ENCODE data around the gene DAPK2. TPM values are rescaled to one million over a fixed set of nuclear protein-coding genes. Genes with fewer than 3 reads are reported as not detected.
"Not testable (repeated sequence)": the region's sequence is repeated elsewhere in the genome, so short reads cannot be mapped to it uniquely, and the experiment has no call there.

Gene DAPK2
- total RNA-seq, 2 experiments from 2014 or later: 3.2 to 3.7 TPM

DNA sequence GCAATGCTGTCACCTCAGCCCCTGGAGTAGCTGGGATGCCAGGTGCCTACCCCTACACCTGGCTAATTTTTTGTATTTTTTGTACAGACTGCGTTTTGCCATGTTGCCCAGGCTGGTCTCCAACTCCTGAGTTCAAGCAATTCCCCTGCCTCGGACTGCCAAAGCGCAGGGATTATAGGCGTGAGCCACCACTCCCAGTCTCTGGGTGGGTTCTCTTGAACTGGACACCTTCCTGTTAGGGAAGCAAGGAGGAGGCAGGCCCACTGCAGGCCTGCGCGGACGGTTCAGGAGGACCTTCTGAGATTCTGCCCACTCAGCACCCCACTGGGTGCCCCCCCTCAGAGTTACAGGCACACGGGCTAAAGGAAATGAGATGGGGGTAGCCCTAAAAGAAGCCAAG lies 138.8 kb downstream of the DAPK2 start:
- no peak overlapping the region for H3K27ac Mint-ChIP-seq
- ChIA-PET CTCF (no interaction called here), POLR2A (interaction anchor here (1.7 kb wide), 1 partner anchor 74 kb away, joined by 4 read pairs; the partner anchor contains the start of gene HERC1)
- H3K9me3 Mint-ChIP-seq: no peaks in the 10 kb centered on the region
- DNase-seq: no peak
- H3K27me3 Mint-ChIP-seq: no peaks in the 10 kb centered on the region
- no peak overlapping the region for H3K4me3 Mint-ChIP-seq
- H3K36me3 Mint-ChIP-seq (ENCODE audit: low read depth): no peaks in the 10 kb centered on the region
- peaks cover 23% of the 10 kb centered on the region for H3K4me1 Mint-ChIP-seq

DNA sequence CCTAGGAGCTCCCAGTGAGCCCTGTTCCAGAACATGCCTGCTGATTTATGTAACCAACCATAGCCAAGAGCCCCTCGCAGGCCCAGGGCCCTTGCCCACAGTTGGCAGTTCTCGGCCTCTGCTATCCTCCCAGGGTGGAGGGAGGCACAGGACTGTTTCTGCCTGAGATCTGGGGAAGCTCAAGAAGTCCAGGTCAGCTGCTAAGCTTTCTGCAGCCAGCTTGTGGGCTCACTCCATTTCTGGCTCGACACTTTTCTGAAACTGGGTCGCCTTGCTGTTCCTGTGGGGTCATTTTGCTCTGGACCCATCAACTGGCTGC lies 140.1 kb downstream of the DAPK2 start:
- Mint-ChIP-seq H3K4me1 (peaks cover 23% of the 10 kb centered on the region), H3K27me3 (no peaks in the 10 kb centered on the region), H3K4me3 (no peak overlapping the region), H3K9me3 (no peaks in the 10 kb centered on the region), H3K27ac (peak overlapping the region; percentile 78), H3K36me3 (ENCODE audit: low read depth) (no peaks in the 10 kb centered on the region)
- CTCF ChIA-PET: interaction anchor here (1.5 to 1.8 kb wide), 2 partner anchors 104 to 140 kb away, joined by 6 read pairs; no protein-coding TSS in a partner anchor
- POLR2A ChIA-PET: interaction anchor here (0.7 to 1.0 kb wide), 4 partner anchors 9 to 103 kb away, joined by 3 read pairs; no protein-coding TSS in a partner anchor
- no peak for DNase-seq

DNA sequence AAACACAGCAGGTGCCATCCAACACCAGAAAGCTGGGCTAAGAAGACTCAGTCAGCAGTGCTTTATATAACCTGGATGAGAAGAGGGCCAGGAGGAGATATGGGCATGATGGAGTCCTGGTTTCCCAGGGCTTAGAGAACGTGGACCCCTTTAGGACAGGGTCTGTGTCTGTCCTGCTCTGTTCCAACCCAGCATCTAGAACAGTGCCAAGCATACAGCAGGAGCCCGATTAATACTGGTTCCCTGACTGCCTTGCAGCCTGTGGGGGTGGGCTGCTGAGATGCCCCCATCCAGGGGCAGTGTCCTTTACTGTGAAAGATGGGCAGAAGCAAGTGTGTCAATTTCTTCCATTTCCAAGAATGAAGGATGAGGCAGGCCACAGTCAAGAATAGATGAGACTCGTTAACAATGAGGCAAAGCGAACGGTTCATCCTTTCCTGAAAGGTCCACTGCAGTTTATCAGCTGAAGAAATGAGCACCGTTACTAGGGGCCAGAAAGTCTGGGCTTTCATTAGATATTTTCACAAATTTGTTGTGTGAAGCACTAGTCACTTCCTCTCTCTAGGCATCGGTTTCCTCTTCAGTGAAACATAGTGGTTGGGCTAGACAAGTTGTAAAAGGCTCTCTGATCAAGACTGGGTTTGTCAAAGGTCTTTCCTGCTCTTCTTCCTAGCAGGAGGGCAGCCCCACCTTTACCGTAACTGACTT lies 140.6 kb downstream of the DAPK2 start:
- ChIA-PET POLR2A (interaction anchor here (0.7 to 1.0 kb wide), 3 partner anchors 8 to 104 kb away, joined by 3 read pairs; no protein-coding TSS in a partner anchor), CTCF (interaction anchor here (0.6 to 1.8 kb wide), 3 partner anchors 14 to 141 kb away, joined by 3 to 6 read pairs (median 6); no protein-coding TSS in a partner anchor)
- Mint-ChIP-seq H3K4me1 (peaks cover 23% of the 10 kb centered on the region), H3K27me3 (no peaks in the 10 kb centered on the region), H3K9me3 (no peaks in the 10 kb centered on the region), H3K4me3 (no peak overlapping the region), H3K36me3 (ENCODE audit: low read depth) (no peaks in the 10 kb centered on the region), H3K27ac (peak overlapping the region; percentile 78)
- no peak for DNase-seq

DNA sequence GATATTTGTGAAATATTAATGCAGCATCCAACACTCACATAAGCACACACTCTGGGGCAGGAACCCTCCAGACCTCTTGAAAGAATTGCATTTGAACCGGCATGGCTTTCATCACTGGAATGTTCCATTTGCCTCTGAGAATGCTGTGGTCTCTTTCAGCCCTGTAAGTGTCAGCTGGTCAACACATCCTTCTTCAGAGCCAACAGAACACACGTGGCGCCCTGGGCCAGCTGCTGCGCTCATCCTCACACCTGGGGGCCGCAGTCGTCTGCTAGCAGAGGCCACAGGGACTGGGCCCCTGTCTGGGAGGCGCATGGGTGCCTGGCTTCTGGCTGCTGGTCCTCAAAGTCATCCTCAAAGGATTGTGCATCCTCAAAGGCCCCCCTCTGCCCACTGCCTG lies 141.2 kb downstream of the DAPK2 start:
- H3K27ac Mint-ChIP-seq: no peak overlapping the region
- DNase-seq: no peak
- H3K4me3 Mint-ChIP-seq: no peak overlapping the region
- peaks cover 26% of the 10 kb centered on the region for H3K4me1 Mint-ChIP-seq
- no peaks in the 10 kb centered on the region for H3K9me3 Mint-ChIP-seq
- no peaks in the 10 kb centered on the region for H3K27me3 Mint-ChIP-seq
- ChIA-PET CTCF (interaction anchor here (0.6 to 1.8 kb wide), 4 partner anchors 14 to 152 kb away, joined by 3 to 6 read pairs (median 4); no protein-coding TSS in a partner anchor), POLR2A (interaction anchor here (0.9 to 1.0 kb wide), 2 partner anchors 8 to 106 kb away, joined by 3 read pairs; no protein-coding TSS in a partner anchor)
- H3K36me3 Mint-ChIP-seq (ENCODE audit: low read depth): no peaks in the 10 kb centered on the region

DNA sequence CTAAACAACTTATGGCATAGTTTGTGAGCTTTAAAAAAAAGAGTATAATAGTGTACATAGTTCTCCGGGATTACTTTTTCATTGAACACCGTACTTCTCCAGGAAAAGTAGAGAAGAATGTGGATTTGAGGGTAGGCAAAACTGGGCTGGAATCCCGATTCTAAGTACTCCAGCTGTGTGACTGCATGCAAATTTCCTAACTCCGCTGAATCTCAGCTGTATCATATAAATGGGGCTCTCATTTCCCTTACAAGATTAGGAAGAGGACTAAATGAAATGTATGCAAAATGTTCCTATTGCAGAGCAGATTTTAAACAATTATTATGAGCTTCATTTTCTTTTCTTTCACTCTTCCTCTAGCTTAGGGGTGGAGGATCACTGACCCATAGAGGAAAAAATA lies 142.2 kb downstream of the DAPK2 start:
- Mint-ChIP-seq H3K27ac (no peak overlapping the region), H3K36me3 (ENCODE audit: low read depth) (no peaks in the 10 kb centered on the region), H3K4me1 (peaks cover 32% of the 10 kb centered on the region), H3K4me3 (no peak overlapping the region), H3K9me3 (no peaks in the 10 kb centered on the region), H3K27me3 (no peaks in the 10 kb centered on the region)
- ChIA-PET POLR2A (interaction anchor here (0.9 kb wide), 1 partner anchor 107 kb away, joined by 3 read pairs; no protein-coding TSS in a partner anchor), CTCF (interaction anchor here (0.8 to 1.7 kb wide), 4 partner anchors 12 to 151 kb away, joined by 3 to 5 read pairs (median 3); no protein-coding TSS in a partner anchor)
- DNase-seq: no peak

DNA sequence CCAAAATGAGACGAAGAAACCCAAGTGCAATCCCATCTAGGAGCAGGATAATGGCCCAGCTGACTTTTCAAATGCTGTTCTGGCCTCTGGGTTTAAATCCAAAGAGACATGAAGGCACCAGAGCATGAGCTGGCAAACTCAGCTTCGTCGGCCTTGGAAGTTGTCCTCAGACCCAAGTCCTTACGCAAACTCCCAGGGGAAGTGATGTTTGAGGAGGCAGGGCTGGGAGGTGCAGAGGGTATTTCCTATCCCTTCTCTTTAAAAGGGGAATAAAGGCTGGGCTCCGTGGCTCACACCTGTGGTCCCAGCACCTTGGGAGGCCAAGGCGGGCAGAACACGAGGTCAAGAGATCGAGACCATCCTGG lies 143.6 kb downstream of the DAPK2 start:
- Mint-ChIP-seq H3K36me3 (ENCODE audit: low read depth) (no peaks in the 10 kb centered on the region), H3K4me3 (no peak overlapping the region), H3K4me1 (peaks cover 39% of the 10 kb centered on the region), H3K27ac (no peak overlapping the region), H3K9me3 (no peaks in the 10 kb centered on the region), H3K27me3 (peaks cover 2% of the 10 kb centered on the region)
- DNase-seq: no peak
- ChIA-PET CTCF (interaction anchor here (1.2 kb wide), 1 partner anchor 13 kb away, joined by 3 read pairs; no protein-coding TSS in a partner anchor), POLR2A (no interaction called here)

DNA sequence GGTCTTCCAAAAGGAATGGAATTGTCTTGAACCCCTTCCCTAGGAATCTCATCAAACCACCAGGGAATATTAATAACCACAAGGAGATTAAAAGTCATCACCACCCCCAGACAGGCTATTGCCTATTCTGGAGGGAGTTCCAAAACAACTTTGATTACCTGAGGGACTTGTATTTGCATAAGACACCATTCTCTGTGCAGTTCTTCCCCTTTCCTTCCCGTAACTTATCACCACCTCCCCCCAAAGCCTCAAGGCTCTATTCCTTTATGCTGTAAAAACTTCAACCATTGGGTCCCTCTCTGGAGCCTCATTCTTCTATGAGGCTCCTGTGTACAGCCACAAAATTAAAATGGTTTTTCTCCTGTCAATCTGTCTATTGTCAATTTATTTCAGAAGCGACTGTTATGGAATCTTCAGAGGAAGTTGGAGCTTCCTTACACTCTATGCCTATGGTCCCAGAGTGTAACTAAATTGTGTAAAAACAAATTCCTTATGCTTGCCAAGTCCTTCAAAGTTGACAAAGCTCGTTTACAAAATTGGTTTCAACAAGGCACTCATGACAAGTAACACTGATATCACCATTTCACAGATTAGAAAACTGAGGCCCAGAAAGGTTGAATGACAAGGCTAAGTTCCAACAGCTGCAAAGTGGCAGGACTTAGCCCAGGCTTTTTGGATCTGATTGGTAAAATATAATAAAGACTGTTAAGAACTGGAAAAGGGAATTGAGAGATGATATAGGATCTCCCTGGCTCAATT lies 144.2 kb downstream of the DAPK2 start:
- Mint-ChIP-seq H3K9me3 (no peaks in the 10 kb centered on the region), H3K27ac (no peak overlapping the region), H3K27me3 (peaks cover 2% of the 10 kb centered on the region), H3K4me3 (no peak overlapping the region), H3K4me1 (peaks cover 44% of the 10 kb centered on the region), H3K36me3 (ENCODE audit: low read depth) (no peaks in the 10 kb centered on the region)
- DNase-seq: no peak
- POLR2A ChIA-PET: no interaction called here
- CTCF ChIA-PET: interaction anchor here (1.2 kb wide), 1 partner anchor 12 kb away, joined by 3 read pairs; no protein-coding TSS in a partner anchor

DNA sequence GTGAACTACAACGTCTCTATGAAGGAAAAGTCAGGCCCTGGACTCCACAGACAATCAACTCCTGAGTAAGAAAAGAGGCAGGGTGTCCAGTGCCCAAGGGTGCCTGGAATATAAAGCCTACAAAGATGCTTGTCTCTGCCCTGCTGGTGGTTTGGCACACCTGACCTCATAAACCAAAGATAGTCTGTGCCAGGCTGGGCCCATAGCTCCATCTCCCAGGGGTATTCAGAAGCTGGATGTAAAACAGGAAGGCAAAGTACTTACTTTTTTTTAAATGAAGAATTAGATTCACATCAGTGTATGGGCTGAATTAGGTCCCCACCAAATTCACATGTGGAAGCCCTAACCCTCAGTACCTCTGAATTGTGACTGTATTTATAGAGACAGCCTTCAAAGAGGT lies 146.0 kb downstream of the DAPK2 start:
- POLR2A ChIA-PET: no interaction called here
- H3K27ac Mint-ChIP-seq: no peak overlapping the region
- no peaks in the 10 kb centered on the region for H3K36me3 Mint-ChIP-seq (ENCODE audit: low read depth)
- H3K4me1 Mint-ChIP-seq: peaks cover 44% of the 10 kb centered on the region
- H3K4me3 Mint-ChIP-seq: no peak overlapping the region
- CTCF ChIA-PET: interaction anchor here (1.0 to 1.3 kb wide), 3 partner anchors 9 to 278 kb away, joined by 3 to 4 read pairs (median 3); no protein-coding TSS in a partner anchor
- peaks cover 2% of the 10 kb centered on the region for H3K27me3 Mint-ChIP-seq
- no peak for DNase-seq
- H3K9me3 Mint-ChIP-seq: no peaks in the 10 kb centered on the region

DNA sequence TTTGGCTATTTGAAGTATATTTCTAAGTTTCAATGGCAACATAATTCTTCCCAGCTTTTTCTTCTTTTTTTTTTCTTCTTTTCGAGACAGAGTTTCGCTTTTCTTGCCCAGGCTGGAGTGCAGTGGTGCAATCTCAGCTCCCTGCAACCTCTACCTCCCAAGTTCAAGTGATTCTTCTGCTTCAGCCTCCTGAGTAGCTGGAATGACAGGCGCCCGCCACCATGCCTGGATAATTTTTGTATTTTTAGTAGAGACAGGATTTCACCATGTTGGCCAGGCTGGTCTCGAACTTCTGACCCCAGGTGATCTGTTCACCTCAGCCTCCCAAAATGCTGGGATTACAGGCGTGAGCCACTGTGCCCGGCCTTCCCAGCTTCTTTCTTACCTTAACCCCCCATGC lies 146.7 kb downstream of the DAPK2 start:
- H3K4me3 Mint-ChIP-seq; H3K9me3 Mint-ChIP-seq; H3K27ac Mint-ChIP-seq; POLR2A ChIA-PET; DNase-seq; H3K36me3 Mint-ChIP-seq (ENCODE audit: low read depth); H3K27me3 Mint-ChIP-seq: not testable (repeated sequence)
- peaks cover 47% of the 10 kb centered on the region for H3K4me1 Mint-ChIP-seq
- CTCF ChIA-PET: interaction anchor here (1.0 to 1.3 kb wide), 4 partner anchors 10 to 278 kb away, joined by 3 to 4 read pairs (median 3); no protein-coding TSS in a partner anchor

DNA sequence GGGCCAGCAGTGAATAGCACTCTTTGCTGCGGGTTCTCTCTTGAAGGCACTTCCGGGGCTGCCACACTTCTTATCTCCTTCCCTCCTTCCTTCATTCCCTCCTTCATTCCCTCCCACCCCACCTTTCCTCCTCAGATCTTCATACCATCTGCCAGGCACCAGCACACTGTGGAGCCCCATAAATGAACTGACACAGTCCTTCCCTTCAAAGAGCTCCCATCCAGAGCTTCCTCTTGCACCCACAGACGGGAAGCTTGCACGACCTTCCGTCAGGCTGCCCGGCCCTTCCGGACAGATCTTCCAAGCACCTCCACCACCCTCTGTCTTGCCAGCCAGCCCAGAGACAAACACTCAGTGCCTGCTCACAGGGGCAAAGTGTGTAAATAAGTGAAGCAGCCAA lies 147.1 kb downstream of the DAPK2 start:
- Mint-ChIP-seq H3K9me3 (no peaks in the 10 kb centered on the region), H3K27ac (no peak overlapping the region), H3K4me1 (peaks cover 47% of the 10 kb centered on the region), H3K4me3 (no peak overlapping the region), H3K27me3 (peaks cover 2% of the 10 kb centered on the region), H3K36me3 (ENCODE audit: low read depth) (no peaks in the 10 kb centered on the region)
- no peak for DNase-seq
- ChIA-PET POLR2A (no interaction called here), CTCF (interaction anchor here (1.0 to 1.3 kb wide), 3 partner anchors 10 to 66 kb away, joined by 3 read pairs; no protein-coding TSS in a partner anchor)

DNA sequence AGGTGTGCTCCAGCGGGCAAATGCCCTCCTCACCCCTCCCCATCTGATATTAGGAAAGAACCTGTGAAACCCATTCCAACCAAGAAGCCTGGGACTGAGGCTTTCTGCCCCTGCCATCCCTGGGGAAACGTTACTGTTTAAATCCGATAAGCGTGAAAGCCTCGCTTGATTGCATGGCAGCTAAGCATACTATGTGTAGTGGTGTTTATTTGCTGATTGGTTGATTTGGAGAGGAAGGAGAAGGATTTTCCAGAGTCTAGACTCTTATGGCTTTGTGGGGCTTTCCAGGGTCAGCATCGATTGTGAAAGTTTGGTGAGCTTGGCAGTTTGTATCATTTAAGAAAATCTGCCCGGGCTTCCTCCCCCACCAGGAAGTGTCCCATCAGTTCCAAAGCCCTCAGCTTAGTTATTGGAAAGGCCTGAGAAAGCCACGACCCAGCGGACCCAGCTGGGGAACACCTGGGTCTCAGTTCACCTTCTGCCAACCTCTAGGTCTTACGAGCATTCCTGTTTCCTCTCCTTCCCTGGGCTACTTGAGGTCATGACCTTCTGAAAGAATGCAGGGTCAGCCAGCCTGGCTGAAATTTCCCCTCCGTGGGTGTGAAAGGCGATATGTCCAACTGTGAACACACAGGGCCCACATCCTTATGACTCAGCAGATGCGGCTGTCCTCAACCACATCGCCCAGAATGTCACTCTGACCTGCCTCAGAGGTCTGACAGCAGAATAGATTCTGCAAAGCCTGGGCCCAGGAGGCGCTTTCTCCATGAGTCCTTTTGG lies 149.8 kb downstream of the DAPK2 start:
- ChIA-PET CTCF (interaction anchor here (1.3 kb wide), 1 partner anchor 150 kb away, joined by 4 read pairs; no protein-coding TSS in a partner anchor), POLR2A (interaction anchor here (1.8 kb wide), 1 partner anchor 63 kb away, joined by 5 read pairs; the partner anchor contains the start of gene HERC1)
- peaks cover 2% of the 10 kb centered on the region for H3K27me3 Mint-ChIP-seq
- H3K9me3 Mint-ChIP-seq: no peaks in the 10 kb centered on the region
- H3K4me3 Mint-ChIP-seq: no peak overlapping the region
- DNase-seq: peak; percentile 70
- peak overlapping the region; percentile 47 for H3K27ac Mint-ChIP-seq
- peaks cover 71% of the 10 kb centered on the region for H3K4me1 Mint-ChIP-seq
- no peaks in the 10 kb centered on the region for H3K36me3 Mint-ChIP-seq (ENCODE audit: low read depth)

DNA sequence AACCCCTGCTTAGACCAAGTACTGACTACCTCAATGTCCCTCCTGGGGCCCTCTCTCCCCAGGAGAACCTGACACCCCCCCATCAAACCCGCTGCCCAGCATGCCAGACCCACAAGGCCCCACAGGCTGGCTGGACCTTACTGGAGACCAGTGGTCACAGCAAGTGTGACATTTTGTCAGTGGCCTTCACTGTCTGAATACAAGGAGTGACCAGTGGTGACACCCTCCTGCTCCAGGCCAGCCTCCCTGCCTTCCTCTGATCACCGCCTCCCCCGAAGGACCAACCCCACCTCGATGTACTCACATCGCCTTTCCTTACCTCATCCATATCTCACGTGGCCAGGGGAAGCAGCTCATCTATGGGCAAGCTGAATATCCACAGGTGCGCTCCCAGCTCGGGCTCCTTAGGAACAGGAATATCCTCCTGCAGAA lies 150.5 kb downstream of the DAPK2 start:
- DNase-seq: no peak
- no peaks in the 10 kb centered on the region for H3K9me3 Mint-ChIP-seq
- H3K27me3 Mint-ChIP-seq: peaks cover 2% of the 10 kb centered on the region
- H3K36me3 Mint-ChIP-seq (ENCODE audit: low read depth): no peaks in the 10 kb centered on the region
- H3K4me1 Mint-ChIP-seq: peaks cover 77% of the 10 kb centered on the region
- H3K27ac Mint-ChIP-seq: peak overlapping the region; percentile 12
- H3K4me3 Mint-ChIP-seq: no peak overlapping the region
- CTCF ChIA-PET: interaction anchor here (1.3 kb wide), 1 partner anchor 151 kb away, joined by 4 read pairs; no protein-coding TSS in a partner anchor
- POLR2A ChIA-PET: interaction anchor here (1.3 to 1.8 kb wide), 2 partner anchors 62 to 198 kb away, joined by 5 to 7 read pairs; partner anchors contain the start of genes CIAO2A and HERC1

Data from activated CD4-positive, alpha-beta memory T cell treated with anti-CD3 and anti-CD28 coated beads, Interleukin-2, amount 10 ng/mL, durations not matched to agents 7 days and 5 days (primary cell).